Liver (tissue), 9 donors: Measurements from ENCODE around the gene TMCO4. TPM values are rescaled to one million over a fixed set of nuclear protein-coding genes. Genes with fewer than 3 reads are reported as not detected.

Experiments
- DNase-seq: peaks from one replicate; pipeline ENCODE4 v3.0.0-alpha.2; 2017; ENCODE audit warnings: low spot score
- H3K27ac ChIP-seq, 2 donors: one replicate each; pipeline ENCODE4 v1.7.0; 2013; ENCODE audit warnings: inconsistent platforms in 2 of 2, low read length in 2 of 2, control low read depth in 1 of 2, low read depth in 1 of 2, mild to moderate bottlenecking in 1 of 2
- H3K27me3 ChIP-seq, 4 donors: one replicate each; pipeline versions ENCODE4 v1.6.1 to v1.7.0; 2013; ENCODE audit warnings: low read length in 3 of 4, inconsistent platforms in 1 of 4, mild to moderate bottlenecking in 1 of 4, moderate library complexity in 1 of 4; ENCODE audit not compliant: control insufficient read depth in 4 of 4, insufficient read depth in 4 of 4
- H3K36me3 ChIP-seq, 4 donors: one replicate each; pipeline versions ENCODE4 v1.6.1 to v1.7.0; 2013; ENCODE audit warnings: low read length in 3 of 4, mild to moderate bottlenecking in 3 of 4, low read depth in 1 of 4, moderate library complexity in 1 of 4; ENCODE audit not compliant: control insufficient read depth in 4 of 4, insufficient read depth in 3 of 4
- H3K4me1 ChIP-seq, 4 donors: one replicate each; pipeline versions ENCODE4 v1.6.1 to v1.7.0; 2013; ENCODE audit warnings: low read length in 3 of 4, mild to moderate bottlenecking in 3 of 4, moderate library complexity in 1 of 4; ENCODE audit not compliant: control insufficient read depth in 4 of 4, insufficient read depth in 4 of 4
- H3K4me3 ChIP-seq, 3 donors: one replicate each; pipeline versions ENCODE4 v1.6.1 to v1.7.0; 2013; ENCODE audit warnings: low read length in 3 of 3, control low read depth in 1 of 3, low read depth in 1 of 3, mild to moderate bottlenecking in 1 of 3
- H3K9ac ChIP-seq, 2 donors: one replicate each; pipeline ENCODE4 v1.7.0; 2013; ENCODE audit warnings: low read length in 2 of 2, mild to moderate bottlenecking in 2 of 2, moderate library complexity in 2 of 2, control low read depth in 1 of 2, low read depth in 1 of 2
- H3K9me3 ChIP-seq, 4 donors: one replicate each; pipeline versions ENCODE4 v1.6.1 to v1.7.0; 2013; ENCODE audit warnings: low read length in 3 of 4; ENCODE audit not compliant: control insufficient read depth in 4 of 4
- EGR1 ChIP-seq, 2 donors: IDR thresholded peaks; 2 replicates each; pipeline ENCODE4 v1.6.1; 2016 to 2018; ENCODE audit warnings: antibody characterized with exemption in 2 of 2, low read depth in 2 of 2
- FOXA1 ChIP-seq: IDR thresholded peaks from 2 replicates; pipeline ENCODE4 v1.6.1; 2016; ENCODE audit warnings: antibody characterized with exemption
- FOXA2 ChIP-seq: IDR thresholded peaks from 2 replicates; pipeline ENCODE4 v1.6.1; 2016; ENCODE audit warnings: antibody characterized with exemption
- GABPA ChIP-seq, 2 donors: IDR thresholded peaks in 1 of 2; conservative IDR thresholded peaks in 1 of 2; 2 replicates each; pipeline ENCODE4 v1.6.1; 2016; ENCODE audit warnings: antibody characterized with exemption in 2 of 2, mild to moderate bottlenecking in 1 of 2, moderate library complexity in 1 of 2
- HNF4A ChIP-seq, 2 donors: conservative IDR thresholded peaks; 2 replicates each; pipeline ENCODE4 v1.6.1; 2016; ENCODE audit warnings: antibody characterized with exemption in 2 of 2, mild to moderate bottlenecking in 2 of 2
- HNF4G ChIP-seq: IDR thresholded peaks from 2 replicates; pipeline ENCODE4 v1.6.1; 2016; ENCODE audit warnings: antibody characterized with exemption
- JUND ChIP-seq, 2 donors: IDR thresholded peaks; 2 replicates each; pipeline ENCODE4 v1.6.1; 2016; ENCODE audit warnings: antibody characterized with exemption in 2 of 2
- NR2F2 ChIP-seq: IDR thresholded peaks from 2 replicates; pipeline ENCODE4 v1.6.1; 2016; ENCODE audit warnings: antibody characterized with exemption
- RAD21 ChIP-seq, 2 donors: IDR thresholded peaks; 2 replicates each; pipeline ENCODE4 v1.6.1; 2016; ENCODE audit warnings: antibody characterized with exemption in 2 of 2, mild to moderate bottlenecking in 2 of 2
- RXRA ChIP-seq, 2 donors: IDR thresholded peaks; 2 replicates each; pipeline ENCODE4 v1.6.1; 2017 to 2018; ENCODE audit warnings: antibody characterized with exemption in 2 of 2, mild to moderate bottlenecking in 1 of 2
- SP1 ChIP-seq: IDR thresholded peaks from 2 replicates; pipeline ENCODE4 v1.6.1; 2018; ENCODE audit warnings: antibody characterized with exemption, mild to moderate bottlenecking
- TAF1 ChIP-seq: conservative IDR thresholded peaks from 2 replicates; pipeline ENCODE4 v1.6.1; 2016; ENCODE audit warnings: antibody characterized with exemption, mild to moderate bottlenecking
- YY1 ChIP-seq: IDR thresholded peaks from 2 replicates; pipeline ENCODE4 v1.6.1; 2016; ENCODE audit warnings: antibody characterized with exemption, mild to moderate bottlenecking
- WGBS: extraction: QIAGEN DNeasy Blood & Tissue Kit; methylation state at CpG from one replicate; pipeline ENCODE4 v1.1.7; 2013; 5-methylcytosine and 5-hydroxymethylcytosine counted together
- polyA plus RNA-seq, 2 donors: library from polyadenylated mRNA; stranded (reverse) in 1 of 2; unstranded in 1 of 2; fragments of 200-250 nt in 1 of 2; fragments of >200 nt in 1 of 2; fragmentation: Nextera tagmentation in 1 of 2; extraction: Ambion mirVana in 1 of 2; gene quantifications; one replicate each; pipeline versions ENCODE4 v1.2.1 to v1.2.3, GENCODE V29; 2013 to 2015
- total RNA-seq, 2 donors: library from RNA; depleted of rRNA; stranded (reverse); fragments of >200 nt; gene quantifications; one replicate each; pipeline ENCODE4 v1.2.3, GENCODE V29; 2014
- TF ChIP-seq, protein P1 (sequence below): IDR thresholded peaks from 2 replicates; pipeline ENCODE4 v1.6.1; 2016; ENCODE audit warnings: antibody characterized with exemption
- TF ChIP-seq, protein P2 (sequence below): fragments of 150-350 bp; IDR thresholded peaks from 2 replicates; pipeline ENCODE4 v1.5.1; 2017; ENCODE audit warnings: improper control_type of control experiment, low read depth, low read length; ENCODE audit not compliant: missing input control
- TF ChIP-seq, protein P3 (sequence below): IDR thresholded peaks from 2 replicates; pipeline ENCODE4 v1.6.1; 2016; ENCODE audit warnings: antibody characterized with exemption
- TF ChIP-seq, protein P4 (sequence below): IDR thresholded peaks from 2 replicates; pipeline ENCODE4 v1.6.1; 2016; ENCODE audit warnings: antibody characterized with exemption
- TF ChIP-seq, protein P5 (sequence below): IDR thresholded peaks from 2 replicates; pipeline ENCODE4 v1.6.1; 2016; ENCODE audit warnings: antibody characterized with exemption, mild to moderate bottlenecking
- donor health status: healthy.
- donor health status: healthy.
- donor health status: healthy.
- donor health status: healthy.
- donor health status: healthy.

TMCO4 gene
- total and polyA plus RNA-seq, 4 donors, result 4.0 to 9.5 (median 6.0) TPM

DNA sequence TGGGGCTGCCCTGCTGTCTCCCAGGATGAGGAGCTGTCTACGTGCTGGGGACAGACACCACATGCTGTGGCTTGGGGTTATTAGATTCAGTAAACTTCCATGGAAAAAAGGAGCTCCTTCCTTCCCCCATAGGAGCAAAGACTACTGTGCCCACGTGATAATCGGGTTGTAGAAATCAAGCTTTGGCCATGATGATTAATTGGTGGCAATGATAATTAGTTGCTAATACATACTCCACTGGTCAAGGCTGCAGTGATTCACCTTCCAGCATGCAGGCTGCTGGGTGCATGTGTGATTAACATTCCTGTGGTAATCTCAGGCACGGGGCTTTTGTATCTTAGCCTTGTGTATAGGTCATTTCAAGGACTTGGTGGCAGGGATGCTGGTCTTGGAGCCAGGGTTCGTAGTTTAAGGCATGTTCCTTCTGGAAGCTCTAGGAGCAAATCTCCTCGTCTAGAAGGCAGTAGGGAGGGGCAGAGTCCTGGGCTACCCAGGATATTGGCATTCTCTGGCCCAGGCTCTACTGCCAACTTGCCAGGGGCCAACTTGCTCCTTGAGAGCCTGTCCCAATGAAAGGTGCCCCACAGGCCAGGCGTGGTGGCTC, 41.4 kb downstream of the TMCO4 start (continued):
- no peak for TF ChIP-seq HNF4A (conservative IDR thresholded peaks at IDR 0.05)
- TF ChIP-seq, protein P1, sequence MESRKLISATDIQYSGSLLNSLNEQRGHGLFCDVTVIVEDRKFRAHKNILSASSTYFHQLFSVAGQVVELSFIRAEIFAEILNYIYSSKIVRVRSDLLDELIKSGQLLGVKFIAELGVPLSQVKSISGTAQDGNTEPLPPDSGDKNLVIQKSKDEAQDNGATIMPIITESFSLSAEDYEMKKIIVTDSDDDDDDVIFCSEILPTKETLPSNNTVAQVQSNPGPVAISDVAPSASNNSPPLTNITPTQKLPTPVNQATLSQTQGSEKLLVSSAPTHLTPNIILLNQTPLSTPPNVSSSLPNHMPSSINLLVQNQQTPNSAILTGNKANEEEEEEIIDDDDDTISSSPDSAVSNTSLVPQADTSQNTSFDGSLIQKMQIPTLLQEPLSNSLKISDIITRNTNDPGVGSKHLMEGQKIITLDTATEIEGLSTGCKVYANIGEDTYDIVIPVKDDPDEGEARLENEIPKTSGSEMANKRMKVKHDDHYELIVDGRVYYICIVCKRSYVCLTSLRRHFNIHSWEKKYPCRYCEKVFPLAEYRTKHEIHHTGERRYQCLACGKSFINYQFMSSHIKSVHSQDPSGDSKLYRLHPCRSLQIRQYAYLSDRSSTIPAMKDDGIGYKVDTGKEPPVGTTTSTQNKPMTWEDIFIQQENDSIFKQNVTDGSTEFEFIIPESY, result no peak

DNA sequence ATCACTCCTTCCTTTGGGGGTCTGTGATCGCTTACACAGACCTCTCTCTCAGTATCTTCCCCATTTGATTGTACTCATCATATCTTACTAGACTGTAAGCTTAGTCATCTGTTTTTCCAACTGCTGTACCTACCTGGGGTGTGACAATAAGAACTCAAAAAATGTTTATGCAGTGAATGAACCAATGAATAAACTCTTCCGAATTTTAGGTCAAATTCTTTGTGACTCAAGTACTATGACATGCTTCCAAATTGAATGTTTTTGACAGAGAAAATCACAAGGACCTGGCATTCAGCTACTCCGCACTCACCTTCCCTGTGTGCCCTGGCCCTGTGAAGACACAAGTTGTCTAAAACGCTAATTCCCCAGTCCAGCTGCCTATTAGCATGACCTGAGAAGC, 42.1 kb downstream of the TMCO4 start:
- Histone ChIP-seq H3K36me3 (peaks cover 0 to 3% (median under 1%) of the 10 kb centered on the region in 4 donors), H3K9ac (no peak overlapping the region), H3K4me1 (peaks cover 0 to 17% (median 14%) of the 10 kb centered on the region in 4 donors), H3K9me3 (no peaks in the 10 kb centered on the region), H3K4me3 (no peak overlapping the region), H3K27me3 (no peaks in the 10 kb centered on the region), H3K27ac (no peak overlapping the region)
- TF ChIP-seq HNF4A (conservative IDR thresholded peaks at IDR 0.05), result no peak
- TF ChIP-seq EGR1 (IDR thresholded peaks at IDR 0.05; ENCODE audit: low read depth in 2 of 2), result no peak
- TF ChIP-seq, protein P2, sequence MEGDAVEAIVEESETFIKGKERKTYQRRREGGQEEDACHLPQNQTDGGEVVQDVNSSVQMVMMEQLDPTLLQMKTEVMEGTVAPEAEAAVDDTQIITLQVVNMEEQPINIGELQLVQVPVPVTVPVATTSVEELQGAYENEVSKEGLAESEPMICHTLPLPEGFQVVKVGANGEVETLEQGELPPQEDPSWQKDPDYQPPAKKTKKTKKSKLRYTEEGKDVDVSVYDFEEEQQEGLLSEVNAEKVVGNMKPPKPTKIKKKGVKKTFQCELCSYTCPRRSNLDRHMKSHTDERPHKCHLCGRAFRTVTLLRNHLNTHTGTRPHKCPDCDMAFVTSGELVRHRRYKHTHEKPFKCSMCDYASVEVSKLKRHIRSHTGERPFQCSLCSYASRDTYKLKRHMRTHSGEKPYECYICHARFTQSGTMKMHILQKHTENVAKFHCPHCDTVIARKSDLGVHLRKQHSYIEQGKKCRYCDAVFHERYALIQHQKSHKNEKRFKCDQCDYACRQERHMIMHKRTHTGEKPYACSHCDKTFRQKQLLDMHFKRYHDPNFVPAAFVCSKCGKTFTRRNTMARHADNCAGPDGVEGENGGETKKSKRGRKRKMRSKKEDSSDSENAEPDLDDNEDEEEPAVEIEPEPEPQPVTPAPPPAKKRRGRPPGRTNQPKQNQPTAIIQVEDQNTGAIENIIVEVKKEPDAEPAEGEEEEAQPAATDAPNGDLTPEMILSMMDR, result no peak
- no peak for TF ChIP-seq JUND (IDR thresholded peaks at IDR 0.05)
- DNase-seq, result no peak
- 98% methylated on average over 4 of the region's 4 CpGs for WGBS

DNA sequence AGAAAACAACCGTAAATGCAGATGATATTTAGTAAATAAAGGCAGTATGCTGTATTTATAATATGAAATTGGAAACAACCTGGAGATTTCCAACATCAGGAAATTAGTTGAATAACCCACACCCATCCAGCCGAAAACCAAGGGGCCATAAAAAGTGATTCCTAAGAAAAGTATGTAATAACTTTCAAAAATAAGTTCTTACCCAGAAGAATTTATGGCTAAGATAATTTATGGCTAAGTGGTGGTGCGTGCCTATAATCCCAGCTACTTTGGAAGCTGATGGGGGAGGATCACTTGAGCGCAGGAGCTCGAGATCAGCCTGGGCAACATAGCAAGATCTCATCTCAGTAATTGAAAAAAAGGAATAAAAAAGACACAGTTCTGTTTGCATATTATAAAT, 43.2 kb downstream of the TMCO4 start:
- peaks cover 0 to 7% (median under 1%) of the 10 kb centered on the region in 4 donors for H3K36me3 ChIP-seq
- WGBS, result 95% methylated on average over 5 of the region's 5 CpGs
- TF ChIP-seq GABPA (IDR thresholded peaks at IDR 0.05 in 1 of 2, conservative IDR thresholded peaks at IDR 0.05 in 1 of 2) (no peak), RXRA (IDR thresholded peaks at IDR 0.05) (no peak), FOXA1 (no peak), SP1 (no peak), NR2F2 (no peak), JUND (IDR thresholded peaks at IDR 0.05) (no peak), TAF1 (no peak), HNF4G (no peak), YY1 (no peak), EGR1 (IDR thresholded peaks at IDR 0.05; ENCODE audit: low read depth in 2 of 2) (no peak), RAD21 (IDR thresholded peaks at IDR 0.05) (no peak), FOXA2 (no peak), HNF4A (conservative IDR thresholded peaks at IDR 0.05) (no peak)
- TF ChIP-seq, protein P2, result no peak
- TF ChIP-seq, protein P3, sequence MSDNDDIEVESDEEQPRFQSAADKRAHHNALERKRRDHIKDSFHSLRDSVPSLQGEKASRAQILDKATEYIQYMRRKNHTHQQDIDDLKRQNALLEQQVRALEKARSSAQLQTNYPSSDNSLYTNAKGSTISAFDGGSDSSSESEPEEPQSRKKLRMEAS, result no peak
- TF ChIP-seq, protein P4, sequence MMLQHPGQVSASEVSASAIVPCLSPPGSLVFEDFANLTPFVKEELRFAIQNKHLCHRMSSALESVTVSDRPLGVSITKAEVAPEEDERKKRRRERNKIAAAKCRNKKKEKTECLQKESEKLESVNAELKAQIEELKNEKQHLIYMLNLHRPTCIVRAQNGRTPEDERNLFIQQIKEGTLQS, result no peak
- TF ChIP-seq, protein P5, sequence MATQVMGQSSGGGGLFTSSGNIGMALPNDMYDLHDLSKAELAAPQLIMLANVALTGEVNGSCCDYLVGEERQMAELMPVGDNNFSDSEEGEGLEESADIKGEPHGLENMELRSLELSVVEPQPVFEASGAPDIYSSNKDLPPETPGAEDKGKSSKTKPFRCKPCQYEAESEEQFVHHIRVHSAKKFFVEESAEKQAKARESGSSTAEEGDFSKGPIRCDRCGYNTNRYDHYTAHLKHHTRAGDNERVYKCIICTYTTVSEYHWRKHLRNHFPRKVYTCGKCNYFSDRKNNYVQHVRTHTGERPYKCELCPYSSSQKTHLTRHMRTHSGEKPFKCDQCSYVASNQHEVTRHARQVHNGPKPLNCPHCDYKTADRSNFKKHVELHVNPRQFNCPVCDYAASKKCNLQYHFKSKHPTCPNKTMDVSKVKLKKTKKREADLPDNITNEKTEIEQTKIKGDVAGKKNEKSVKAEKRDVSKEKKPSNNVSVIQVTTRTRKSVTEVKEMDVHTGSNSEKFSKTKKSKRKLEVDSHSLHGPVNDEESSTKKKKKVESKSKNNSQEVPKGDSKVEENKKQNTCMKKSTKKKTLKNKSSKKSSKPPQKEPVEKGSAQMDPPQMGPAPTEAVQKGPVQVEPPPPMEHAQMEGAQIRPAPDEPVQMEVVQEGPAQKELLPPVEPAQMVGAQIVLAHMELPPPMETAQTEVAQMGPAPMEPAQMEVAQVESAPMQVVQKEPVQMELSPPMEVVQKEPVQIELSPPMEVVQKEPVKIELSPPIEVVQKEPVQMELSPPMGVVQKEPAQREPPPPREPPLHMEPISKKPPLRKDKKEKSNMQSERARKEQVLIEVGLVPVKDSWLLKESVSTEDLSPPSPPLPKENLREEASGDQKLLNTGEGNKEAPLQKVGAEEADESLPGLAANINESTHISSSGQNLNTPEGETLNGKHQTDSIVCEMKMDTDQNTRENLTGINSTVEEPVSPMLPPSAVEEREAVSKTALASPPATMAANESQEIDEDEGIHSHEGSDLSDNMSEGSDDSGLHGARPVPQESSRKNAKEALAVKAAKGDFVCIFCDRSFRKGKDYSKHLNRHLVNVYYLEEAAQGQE, result no peak
- TF ChIP-seq, protein P1, result no peak

More for the DNA sequence above, 43.2 kb downstream of the TMCO4 start:
- H3K9ac ChIP-seq, result no peak overlapping the region
- H3K27ac ChIP-seq, result no peak overlapping the region
- no peak for DNase-seq
- no peaks in the 10 kb centered on the region for H3K9me3 ChIP-seq
- no peak overlapping the region for H3K4me3 ChIP-seq
- peaks cover 0 to 17% (median 14%) of the 10 kb centered on the region in 4 donors for H3K4me1 ChIP-seq
- no peaks in the 10 kb centered on the region for H3K27me3 ChIP-seq
